Measurements from ENCODE around the gene DST. TPM values are rescaled to one million over a fixed set of nuclear protein-coding genes. Genes with fewer than 3 reads are reported as not detected.

Gene DST
- total RNA-seq, 1 experiment from 2014 or later: 91.9 TPM

- Mint-ChIP-seq H3K4me3 (no peak overlapping the region), H3K27me3 (ENCODE audit: low read depth) (no peaks in the 10 kb centered on the region), H3K4me1 (peaks cover 29 to 31% of the 10 kb centered on the region in 2 experiments), H3K27ac (peak overlapping the region in 2 of 3 experiments; percentile 23 to 88; a peak in 3 of 7 replicates), H3K36me3 (ENCODE audit: insufficient read depth in 1 of 3, low read depth in 3 of 3) (peaks cover 5 to 41% (median 24%) of the 10 kb centered on the region in 3 experiments; a peak in 5 of 7 replicates), H3K9me3 (no peaks in the 10 kb centered on the region)
- no peak overlapping the region for H2BK20ac ChIP-seq (ENCODE audit: low read depth, low read length, poor library complexity, severe bottlenecking)
- no peak overlapping the region for H3K56ac ChIP-seq (ENCODE audit: insufficient read length, low read depth, low read length)
- no peak overlapping the region for H3K23ac ChIP-seq (ENCODE audit: insufficient read length, low read depth, low read length)
- H2BK12ac ChIP-seq (ENCODE audit: insufficient read length, low read depth, low read length): no peak overlapping the region
- no peak overlapping the region for H3K4ac ChIP-seq (ENCODE audit: low read depth, low read length)
- H3K27me3 ChIP-seq (ENCODE audit: insufficient read depth, low read length): no peaks in the 10 kb centered on the region
- no peaks in the 10 kb centered on the region for H3K23me2 ChIP-seq (ENCODE audit: insufficient read length, low read depth, low read length, poor library complexity, severe bottlenecking)
- H3K79me2 ChIP-seq (ENCODE audit: insufficient read depth, low read length): no peaks in the 10 kb centered on the region
- no peak overlapping the region for H3K27ac ChIP-seq (ENCODE audit: insufficient read length, low read depth, low read length)
- no peak overlapping the region for H2AK5ac ChIP-seq (ENCODE audit: insufficient read length, low read length)
- H3K18ac ChIP-seq (ENCODE audit: insufficient read length, low read depth, low read length): no peak overlapping the region
- H2BK5ac ChIP-seq (ENCODE audit: insufficient read length, low read length): no peak overlapping the region
- no peak for TF ChIP-seq CTCF (conservative IDR thresholded peaks at IDR 0.05)
- no peak overlapping the region for H2BK120ac ChIP-seq (ENCODE audit: low read depth, low read length, poor library complexity, severe bottlenecking)
- H3T11ph ChIP-seq (ENCODE audit: low read length): no peak overlapping the region
- DNase-seq: no peak
- no peaks in the 10 kb centered on the region for H4K20me1 ChIP-seq (ENCODE audit: control insufficient read depth, insufficient read depth, insufficient read length)
- no peak overlapping the region for H4K91ac ChIP-seq (ENCODE audit: insufficient read length, low read depth, low read length)
- no peak overlapping the region for H2AFZ ChIP-seq (ENCODE audit: low read length)
- H3K4me2 ChIP-seq (ENCODE audit: insufficient read depth, insufficient read length, low read length): no peak overlapping the region
- no peak overlapping the region for H3K9ac ChIP-seq (ENCODE audit: extremely low read depth, insufficient read length, low read length)
- no peak overlapping the region for H4K8ac ChIP-seq (replicated peaks; ENCODE audit: insufficient read length, low read depth, low read length)
- no peaks in the 10 kb centered on the region for H3K9me3 ChIP-seq (ENCODE audit: control insufficient read depth, low read depth, low read length)
- WGBS (ENCODE audit: extremely low coverage, insufficient read length, low lambda C conversion rate): no CpG with 5 or more reads among the region's 5 CpGs
- no peak overlapping the region for H3K14ac ChIP-seq (ENCODE audit: insufficient read depth, low read length)
- no peaks in the 10 kb centered on the region for H3K79me1 ChIP-seq (ENCODE audit: insufficient read depth, low read depth, low read length, poor library complexity, severe bottlenecking)
- no peak overlapping the region for H2BK15ac ChIP-seq (ENCODE audit: low read depth, low read length)
- H4K5ac ChIP-seq (ENCODE audit: insufficient read length, low read depth, low read length): no peak overlapping the region
- H3K4me1 ChIP-seq (ENCODE audit: insufficient read depth, low read length): peaks cover 4% of the 10 kb centered on the region; the same call in 1 of the 2 replicates
These were observed 109.7 kb downstream of the DST start for GRCh38 chr6:56532766-56533551.
